Fibroblast of lung (primary cell): ENCODE results near the gene ERCC8.

Experiments used
- EZH2 ChIP-seq: IDR thresholded peaks from 2 replicates; pipeline ENCODE4 v1.5.1; 2012; ENCODE audit warnings: low read length, control low read depth, mild to moderate bottlenecking; ENCODE audit errors: missing control alignments
- TF ChIP-seq, protein P1 (sequence below), 2 donors: IDR thresholded peaks in 1 of 2; conservative IDR thresholded peaks in 1 of 2; 1 replicate in 1 of 2; 2 replicates in 1 of 2; pipeline ENCODE4 v1.5.1; 2011 to 2012; ENCODE audit warnings: low read length in 2 of 2, control low read depth in 1 of 2, inconsistent platforms in 1 of 2, low read depth in 1 of 2, mild to moderate bottlenecking in 1 of 2

DNA sequence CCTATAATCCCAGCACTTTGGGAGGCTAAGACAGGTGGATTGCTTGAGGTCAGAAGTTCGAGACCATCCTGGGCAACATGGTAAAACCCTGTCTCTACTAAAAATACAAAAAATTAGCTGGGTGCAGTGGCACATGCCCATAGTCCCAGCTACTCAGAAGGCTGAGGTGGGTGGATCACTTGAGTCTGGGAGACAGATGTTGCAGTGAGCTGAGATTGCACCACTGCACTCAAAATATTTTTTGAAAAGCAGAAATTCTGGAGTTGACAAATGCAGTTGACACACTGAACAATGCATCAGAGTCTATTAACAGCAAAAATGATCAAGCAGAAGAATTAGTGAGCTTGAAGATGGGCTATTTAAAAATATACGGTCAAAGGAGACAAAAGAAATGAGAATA lies 35.6 kb upstream of the ERCC8 start:
- TF ChIP-seq, protein P1, sequence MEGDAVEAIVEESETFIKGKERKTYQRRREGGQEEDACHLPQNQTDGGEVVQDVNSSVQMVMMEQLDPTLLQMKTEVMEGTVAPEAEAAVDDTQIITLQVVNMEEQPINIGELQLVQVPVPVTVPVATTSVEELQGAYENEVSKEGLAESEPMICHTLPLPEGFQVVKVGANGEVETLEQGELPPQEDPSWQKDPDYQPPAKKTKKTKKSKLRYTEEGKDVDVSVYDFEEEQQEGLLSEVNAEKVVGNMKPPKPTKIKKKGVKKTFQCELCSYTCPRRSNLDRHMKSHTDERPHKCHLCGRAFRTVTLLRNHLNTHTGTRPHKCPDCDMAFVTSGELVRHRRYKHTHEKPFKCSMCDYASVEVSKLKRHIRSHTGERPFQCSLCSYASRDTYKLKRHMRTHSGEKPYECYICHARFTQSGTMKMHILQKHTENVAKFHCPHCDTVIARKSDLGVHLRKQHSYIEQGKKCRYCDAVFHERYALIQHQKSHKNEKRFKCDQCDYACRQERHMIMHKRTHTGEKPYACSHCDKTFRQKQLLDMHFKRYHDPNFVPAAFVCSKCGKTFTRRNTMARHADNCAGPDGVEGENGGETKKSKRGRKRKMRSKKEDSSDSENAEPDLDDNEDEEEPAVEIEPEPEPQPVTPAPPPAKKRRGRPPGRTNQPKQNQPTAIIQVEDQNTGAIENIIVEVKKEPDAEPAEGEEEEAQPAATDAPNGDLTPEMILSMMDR (conservative IDR thresholded peaks at IDR 0.05 in 1 of 2, IDR thresholded peaks at IDR 0.05 in 1 of 2; ENCODE audit: low read depth in 1 of 2, low read length in 2 of 2), result no peak
- no peak for TF ChIP-seq EZH2
